ENCODE data around the gene MATCAP1. TPM values are rescaled to one million over a fixed set of nuclear protein-coding genes. Genes with fewer than 3 reads are reported as not detected.
A peak's percentile ranks its signal among the peaks of the same experiment; 100 is the strongest.

Gene MATCAP1
- total and polyA plus RNA-seq, 2 of the 13 experiments (the other 11 are each of a cell fraction or from before 2014, with no cell fraction given): 11.2 to 24.5 TPM

GRCh38 chr16:67191995-67192681, 8.4 kb upstream of the MATCAP1 start, which contains the start of gene E2F4 (continued):
- TF ChIP-seq, protein P1, sequence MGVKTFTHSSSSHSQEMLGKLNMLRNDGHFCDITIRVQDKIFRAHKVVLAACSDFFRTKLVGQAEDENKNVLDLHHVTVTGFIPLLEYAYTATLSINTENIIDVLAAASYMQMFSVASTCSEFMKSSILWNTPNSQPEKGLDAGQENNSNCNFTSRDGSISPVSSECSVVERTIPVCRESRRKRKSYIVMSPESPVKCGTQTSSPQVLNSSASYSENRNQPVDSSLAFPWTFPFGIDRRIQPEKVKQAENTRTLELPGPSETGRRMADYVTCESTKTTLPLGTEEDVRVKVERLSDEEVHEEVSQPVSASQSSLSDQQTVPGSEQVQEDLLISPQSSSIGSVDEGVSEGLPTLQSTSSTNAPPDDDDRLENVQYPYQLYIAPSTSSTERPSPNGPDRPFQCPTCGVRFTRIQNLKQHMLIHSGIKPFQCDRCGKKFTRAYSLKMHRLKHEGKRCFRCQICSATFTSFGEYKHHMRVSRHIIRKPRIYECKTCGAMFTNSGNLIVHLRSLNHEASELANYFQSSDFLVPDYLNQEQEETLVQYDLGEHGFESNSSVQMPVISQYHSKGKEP (CRISPR knock-in tag; IDR thresholded peaks at IDR 0.05): no peak
- TF ChIP-seq ZBTB37 (CRISPR knock-in tag; IDR thresholded peaks at IDR 0.05): no peak
- TF ChIP-seq ZNF317 (CRISPR knock-in tag; IDR thresholded peaks at IDR 0.05): no peak
- TF ChIP-seq ARHGAP35 (CRISPR knock-in tag; IDR thresholded peaks at IDR 0.05; ENCODE audit: borderline replicate concordance): no peak; the same call in 1 of the 2 replicates
- TF ChIP-seq HOXA3 (CRISPR knock-in tag; IDR thresholded peaks at IDR 0.05): peak; percentile 96
- peak; percentile 93 for TF ChIP-seq MEIS2 (CRISPR knock-in tag; IDR thresholded peaks at IDR 0.05)
- TF ChIP-seq SNAPC5 (CRISPR knock-in tag; IDR thresholded peaks at IDR 0.05; ENCODE audit: borderline replicate concordance): no peak
- peak; percentile 84 for TF ChIP-seq WIZ (CRISPR knock-in tag; IDR thresholded peaks at IDR 0.05)
- no peak; the same call in 1 of the 2 replicates for TF ChIP-seq ZSCAN5A (CRISPR knock-in tag; IDR thresholded peaks at IDR 0.05; ENCODE audit: borderline replicate concordance)
- TF ChIP-seq GATAD2A (CRISPR knock-in tag; IDR thresholded peaks at IDR 0.05): no peak
- TF ChIP-seq ZNF451 (CRISPR knock-in tag; IDR thresholded peaks at IDR 0.05): 0 out of 2 replicates have a peak, but pooled peaks have one; percentile 19
- no peak for TF ChIP-seq USF2 (IDR thresholded peaks at IDR 0.05; ENCODE audit: low read depth, low read length)
- TF ChIP-seq USF2 (CRISPR knock-in tag; IDR thresholded peaks at IDR 0.05; ENCODE audit: borderline replicate concordance): no peak
- 0 out of 2 replicates have a peak, but pooled peaks have one; percentile 29 for TF ChIP-seq ZNF414 (CRISPR knock-in tag; IDR thresholded peaks at IDR 0.05)
- TF ChIP-seq SP1 (IDR thresholded peaks at IDR 0.05): no peak
- TF ChIP-seq SP1 (CRISPR knock-in tag; IDR thresholded peaks at IDR 0.05): peak; percentile 34; the same call in 1 of the 2 replicates
- TF ChIP-seq PAX8 (CRISPR knock-in tag; IDR thresholded peaks at IDR 0.05; ENCODE audit: borderline replicate concordance): no peak
- no peak for TF ChIP-seq STAT6 (CRISPR knock-in tag; IDR thresholded peaks at IDR 0.05; ENCODE audit: borderline replicate concordance)
- TF ChIP-seq NCOA5 (CRISPR knock-in tag; IDR thresholded peaks at IDR 0.05): no peak

All from HepG2 (cell line).